Neural crest cell (in vitro differentiated cells): ENCODE data around the gene WRAP73. TPM values are rescaled to one million over a fixed set of nuclear protein-coding genes. Genes with fewer than 3 reads are reported as not detected.

Experiments
- DNase-seq: peaks from one replicate; pipeline ENCODE4 v3.0.0; 2021; ENCODE audit warnings: low read depth, mixed read lengths, low spot score
- H3K27ac Mint-ChIP-seq: one replicate; pipeline ENCODE4 v1.8.0; 2021; ENCODE audit warnings: mild to moderate bottlenecking, mixed read lengths; ENCODE audit not compliant: unreplicated experiment
- H3K27me3 Mint-ChIP-seq: 2 replicates; pipeline ENCODE4 v1.8.0; 2021; ENCODE audit warnings: low read depth, mild to moderate bottlenecking, mixed read lengths
- H3K36me3 Mint-ChIP-seq: 2 replicates; pipeline ENCODE4 v1.8.0; 2021; ENCODE audit warnings: low read depth, mild to moderate bottlenecking, mixed read lengths
- H3K4me1 Mint-ChIP-seq: 2 replicates; pipeline ENCODE4 v1.8.0; 2021; ENCODE audit warnings: mixed read lengths
- H3K4me3 Mint-ChIP-seq: one replicate; pipeline ENCODE4 v1.8.0; 2021; ENCODE audit warnings: mild to moderate bottlenecking, mixed read lengths
- H3K9me3 Mint-ChIP-seq: 2 replicates; pipeline ENCODE4 v1.8.0; 2021; ENCODE audit warnings: mixed read lengths
- total RNA-seq: library from RNA; stranded (reverse); gene quantifications from 2 replicates; pipeline ENCODE4 v1.2.1, GENCODE V29; 2021
- TF ChIP-seq, protein P1 (sequence below): fragments of 200-600 bp; sonication (generic); conservative IDR thresholded peaks from 2 replicates; pipeline ENCODE4 v1.5.0; 2021; ENCODE audit warnings: antibody characterized with exemption, mild to moderate bottlenecking

Gene WRAP73
- total RNA-seq, 1 donor from 2014 or later, result 28.9 TPM

DNA sequence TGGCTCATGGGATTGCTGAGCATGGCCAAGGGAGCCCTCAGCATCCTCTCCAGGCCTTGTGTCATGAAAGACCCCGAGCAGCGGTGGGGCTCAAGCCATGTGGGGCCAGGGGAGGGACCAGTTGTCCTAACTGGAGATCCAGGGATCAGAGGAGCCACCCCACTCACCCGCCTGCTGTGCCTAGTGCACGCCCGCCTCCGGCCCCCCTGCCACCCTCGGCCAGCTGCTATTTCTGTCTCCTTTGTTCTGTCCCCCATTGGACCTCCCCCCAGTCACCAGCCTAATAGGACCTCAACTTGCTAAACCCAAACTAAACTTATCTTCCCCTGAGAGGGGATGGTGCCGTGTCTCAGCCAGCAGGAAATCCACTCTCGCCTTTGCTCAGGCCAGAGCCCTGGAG, 46.8 kb upstream of the WRAP73 start:
- peaks cover 14% of the 10 kb centered on the region for H3K4me1 Mint-ChIP-seq
- H3K27ac Mint-ChIP-seq, result no peak overlapping the region
- no peaks in the 10 kb centered on the region for H3K9me3 Mint-ChIP-seq
- no peak overlapping the region for H3K4me3 Mint-ChIP-seq
- peaks cover 10% of the 10 kb centered on the region for H3K27me3 Mint-ChIP-seq
- no peak for DNase-seq
- no peaks in the 10 kb centered on the region for H3K36me3 Mint-ChIP-seq
- TF ChIP-seq, protein P1, sequence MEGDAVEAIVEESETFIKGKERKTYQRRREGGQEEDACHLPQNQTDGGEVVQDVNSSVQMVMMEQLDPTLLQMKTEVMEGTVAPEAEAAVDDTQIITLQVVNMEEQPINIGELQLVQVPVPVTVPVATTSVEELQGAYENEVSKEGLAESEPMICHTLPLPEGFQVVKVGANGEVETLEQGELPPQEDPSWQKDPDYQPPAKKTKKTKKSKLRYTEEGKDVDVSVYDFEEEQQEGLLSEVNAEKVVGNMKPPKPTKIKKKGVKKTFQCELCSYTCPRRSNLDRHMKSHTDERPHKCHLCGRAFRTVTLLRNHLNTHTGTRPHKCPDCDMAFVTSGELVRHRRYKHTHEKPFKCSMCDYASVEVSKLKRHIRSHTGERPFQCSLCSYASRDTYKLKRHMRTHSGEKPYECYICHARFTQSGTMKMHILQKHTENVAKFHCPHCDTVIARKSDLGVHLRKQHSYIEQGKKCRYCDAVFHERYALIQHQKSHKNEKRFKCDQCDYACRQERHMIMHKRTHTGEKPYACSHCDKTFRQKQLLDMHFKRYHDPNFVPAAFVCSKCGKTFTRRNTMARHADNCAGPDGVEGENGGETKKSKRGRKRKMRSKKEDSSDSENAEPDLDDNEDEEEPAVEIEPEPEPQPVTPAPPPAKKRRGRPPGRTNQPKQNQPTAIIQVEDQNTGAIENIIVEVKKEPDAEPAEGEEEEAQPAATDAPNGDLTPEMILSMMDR, result no peak

DNA sequence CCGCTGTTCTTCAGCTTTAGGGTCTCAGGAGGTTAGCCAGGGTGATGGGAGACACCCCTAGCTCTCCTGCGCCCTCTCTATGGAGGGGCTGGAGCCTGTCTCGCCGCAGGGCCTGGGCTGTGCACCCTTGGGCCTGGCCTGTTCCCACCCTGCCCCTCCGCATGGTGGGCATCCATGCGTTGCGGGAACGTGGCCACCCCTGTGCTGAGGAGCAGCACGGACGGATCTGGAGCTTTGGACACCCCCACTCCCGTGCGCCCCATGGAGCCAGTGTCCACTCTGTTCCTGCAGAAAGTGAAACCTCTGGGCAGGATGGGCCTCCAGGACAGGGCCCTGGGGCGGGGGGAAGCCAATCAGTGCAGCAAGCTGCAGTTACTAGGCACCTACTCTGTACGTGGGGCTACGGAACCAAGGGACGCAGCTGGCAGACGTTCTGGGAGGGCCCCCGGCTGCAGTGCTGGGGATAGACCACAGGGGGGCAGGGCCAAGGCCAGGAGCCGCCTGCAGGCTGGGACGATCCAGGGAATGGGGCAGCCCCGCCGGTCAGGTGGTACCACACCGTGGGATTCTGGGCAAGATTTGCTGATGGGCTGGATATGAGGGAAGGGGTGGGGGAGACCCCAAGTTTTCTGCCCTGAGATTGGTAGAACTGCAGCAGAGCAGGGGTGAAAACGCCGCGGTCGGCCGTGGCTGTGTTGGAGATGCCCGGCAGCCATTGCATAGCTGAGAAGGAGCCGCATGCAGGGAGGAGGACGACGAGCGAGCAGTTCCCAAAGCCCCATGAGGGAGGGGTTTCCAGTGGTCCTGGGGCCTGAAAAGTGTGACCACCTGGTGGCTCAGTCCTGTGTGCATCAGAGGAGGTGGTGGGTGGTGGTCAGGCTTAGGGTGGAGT, 45.7 kb upstream of the WRAP73 start:
- TF ChIP-seq, protein P1, result peak; percentile 75
- DNase-seq, result peak; percentile 70
- Mint-ChIP-seq H3K36me3 (no peaks in the 10 kb centered on the region), H3K27me3 (peaks cover 10% of the 10 kb centered on the region), H3K4me3 (no peak overlapping the region), H3K9me3 (no peaks in the 10 kb centered on the region), H3K27ac (no peak overlapping the region), H3K4me1 (peaks cover 14% of the 10 kb centered on the region)

DNA sequence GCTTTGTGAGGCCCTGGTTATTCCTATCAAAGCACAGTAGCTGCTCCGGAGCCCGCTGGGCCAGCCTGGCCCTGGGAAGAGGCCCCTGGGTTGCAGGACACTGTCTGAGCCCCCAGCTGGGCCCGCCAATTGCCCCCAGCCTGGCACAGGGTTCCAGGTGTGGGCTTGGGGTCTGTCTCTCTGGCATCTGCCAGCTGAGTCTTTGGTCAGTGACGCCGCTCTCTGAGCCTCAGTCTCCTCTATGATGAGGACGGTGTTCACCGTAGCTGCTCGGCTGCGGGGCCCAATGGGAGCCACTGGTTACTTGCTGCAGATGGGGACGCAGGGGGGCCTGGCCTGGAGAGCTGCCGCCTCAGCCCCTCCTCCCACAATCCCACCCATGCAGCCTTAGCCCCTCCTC, 43.4 kb upstream of the WRAP73 start:
- TF ChIP-seq, protein P1, result no peak
- DNase-seq, result no peak
- Mint-ChIP-seq H3K36me3 (no peaks in the 10 kb centered on the region), H3K27me3 (peaks cover 10% of the 10 kb centered on the region), H3K9me3 (no peaks in the 10 kb centered on the region), H3K4me1 (peaks cover 10% of the 10 kb centered on the region), H3K27ac (no peak overlapping the region), H3K4me3 (no peak overlapping the region)

DNA sequence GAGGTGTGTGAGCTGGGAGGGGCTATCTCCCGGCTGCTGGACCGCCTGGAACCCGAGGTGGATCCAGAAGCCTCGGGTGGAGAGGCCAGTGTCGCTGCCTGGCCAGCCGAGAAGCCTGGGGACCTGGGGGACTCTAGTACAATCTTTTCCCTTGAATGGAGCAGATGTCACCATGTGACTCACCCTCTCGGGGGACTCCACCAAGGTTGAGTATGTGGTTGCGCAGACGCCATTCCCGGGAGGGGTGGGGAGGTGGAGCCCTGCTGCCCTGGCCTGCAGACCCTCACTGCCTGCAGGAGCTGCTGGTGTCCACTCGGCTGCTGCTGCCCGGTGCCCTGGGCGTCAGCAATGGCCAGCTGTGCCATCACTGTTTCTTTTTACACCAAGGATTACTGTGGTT, 42.7 kb upstream of the WRAP73 start:
- Mint-ChIP-seq H3K27ac (no peak overlapping the region), H3K4me1 (peaks cover 10% of the 10 kb centered on the region), H3K36me3 (no peaks in the 10 kb centered on the region), H3K27me3 (peaks cover 11% of the 10 kb centered on the region), H3K4me3 (no peak overlapping the region), H3K9me3 (no peaks in the 10 kb centered on the region)
- no peak for DNase-seq
- TF ChIP-seq, protein P1, result no peak

DNA sequence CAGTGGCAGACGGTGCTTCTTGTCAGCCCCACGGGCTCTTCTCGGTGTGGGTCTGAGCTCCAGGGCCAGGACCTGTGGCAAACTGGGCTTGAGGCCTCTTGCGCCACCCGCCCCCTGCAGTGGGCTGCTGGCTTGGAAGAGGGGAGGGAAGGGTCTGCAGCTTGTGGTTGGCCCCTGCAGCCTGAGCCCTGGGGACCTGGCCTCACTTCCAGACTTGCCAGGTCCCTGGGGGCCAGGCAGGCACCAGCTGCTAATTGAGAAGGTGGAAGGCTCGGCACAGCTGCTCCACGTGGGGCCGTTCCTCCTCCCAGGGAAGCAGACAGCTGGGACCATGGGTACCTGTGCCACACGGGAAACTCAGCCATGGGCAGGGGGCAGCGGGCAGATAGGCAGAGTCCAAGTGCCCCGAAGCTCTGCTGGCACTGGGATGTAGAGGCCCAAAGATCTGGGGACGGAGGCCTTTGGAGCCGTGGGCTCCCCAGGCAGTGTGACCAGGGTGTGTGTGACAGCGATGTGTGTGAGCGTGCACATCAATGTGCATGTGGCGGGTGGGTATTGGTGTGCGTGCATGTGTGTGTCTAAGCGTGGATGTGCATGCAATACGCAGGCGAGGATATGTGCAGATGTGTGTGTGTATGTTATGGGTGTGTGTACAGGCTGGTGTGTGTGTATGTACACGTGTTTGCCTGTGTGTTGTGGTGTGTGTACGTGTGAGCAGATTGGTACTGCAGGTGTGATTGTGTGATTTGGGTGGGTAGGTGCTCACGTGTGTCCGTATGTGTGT, 41.7 kb upstream of the WRAP73 start:
- TF ChIP-seq, protein P1, result no peak
- Mint-ChIP-seq H3K4me1 (peaks cover 10% of the 10 kb centered on the region), H3K27me3 (peaks cover 11% of the 10 kb centered on the region), H3K36me3 (no peaks in the 10 kb centered on the region), H3K9me3 (no peaks in the 10 kb centered on the region), H3K4me3 (no peak overlapping the region), H3K27ac (peak overlapping the region; percentile 50)
- no peak for DNase-seq
